ENCODE results near the gene MSMB.
"Not testable (repeated sequence)": the region's sequence is repeated elsewhere in the genome, so short reads cannot be mapped to it uniquely, and the experiment has no call there.

The MSMB gene

DNA sequence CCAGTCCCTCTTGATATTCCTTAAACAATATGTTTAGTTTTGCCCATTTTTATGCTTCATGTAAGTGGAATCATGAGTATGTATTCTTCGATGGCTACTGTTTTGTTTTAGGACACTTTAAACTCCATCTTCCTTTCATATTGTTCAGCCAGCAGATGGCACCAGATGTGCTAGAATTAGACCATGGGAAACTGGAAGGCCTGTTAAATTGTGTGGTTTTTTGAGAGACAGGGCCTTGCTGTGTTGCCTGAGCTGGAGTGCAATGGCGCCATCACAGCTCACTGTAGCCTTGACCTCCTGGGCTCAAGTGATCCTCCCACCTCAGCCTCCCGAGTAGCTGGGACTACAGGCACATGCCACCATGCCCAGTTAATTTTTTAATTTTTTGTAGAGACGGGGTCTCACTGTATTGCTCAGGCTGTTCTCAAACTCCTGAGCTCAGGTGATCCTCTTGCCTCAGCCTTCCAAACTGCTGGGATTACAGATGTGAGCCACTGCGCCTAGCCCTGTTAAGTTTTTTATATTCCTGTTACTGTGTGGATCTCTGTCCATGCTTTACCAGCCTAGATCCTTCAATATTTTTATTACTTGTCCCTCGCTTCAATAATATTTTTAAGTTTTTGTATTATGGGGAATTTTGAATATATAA lies 62.4 kb downstream of the MSMB start:
- peak; percentile 74 for DNase-seq
- in situ Hi-C loops (cut with MboI; ENCODE audit: low pct_unique_long_range_greater_than_20kb, low sequenced_read_pairs): not testable (repeated sequence)

Data from KBM-7 (cell line).